NCI-H69 (cell line): ENCODE measurements around the gene SPAG7.

ENCODE experiments used
- DNase-seq: peaks from one replicate; lab custom pipeline; 2025; lab: John Stamatoyannopoulos, UW

The SPAG7 gene

DNA sequence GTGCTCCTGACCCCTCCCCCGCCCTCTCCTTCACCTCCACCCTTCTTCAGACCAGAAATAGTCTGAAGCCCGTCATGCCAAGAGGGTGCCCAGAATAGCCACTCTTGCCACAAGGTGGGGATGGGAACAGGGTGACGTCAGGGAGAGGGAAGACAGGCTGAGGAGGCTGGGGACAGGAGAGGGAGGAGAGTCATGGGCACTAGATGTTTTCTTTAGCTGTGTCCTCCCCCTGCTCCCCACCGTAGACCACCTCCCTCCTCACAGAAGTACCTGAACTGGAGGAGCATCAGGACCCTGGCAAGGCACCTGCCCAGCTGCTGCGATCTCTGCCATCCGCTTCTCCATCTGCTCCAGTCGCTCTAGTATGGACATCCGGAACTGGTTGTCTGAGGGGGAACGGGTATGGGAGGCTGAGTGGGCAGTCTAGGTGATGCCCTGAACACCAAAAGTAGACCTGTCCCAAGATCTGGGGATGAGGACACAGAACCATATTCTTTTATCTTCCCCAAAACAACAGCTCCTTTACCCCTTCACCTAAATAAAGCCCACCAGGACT is 6.6 kb upstream of the SPAG7 start:
- DNase-seq, result no peak

DNA sequence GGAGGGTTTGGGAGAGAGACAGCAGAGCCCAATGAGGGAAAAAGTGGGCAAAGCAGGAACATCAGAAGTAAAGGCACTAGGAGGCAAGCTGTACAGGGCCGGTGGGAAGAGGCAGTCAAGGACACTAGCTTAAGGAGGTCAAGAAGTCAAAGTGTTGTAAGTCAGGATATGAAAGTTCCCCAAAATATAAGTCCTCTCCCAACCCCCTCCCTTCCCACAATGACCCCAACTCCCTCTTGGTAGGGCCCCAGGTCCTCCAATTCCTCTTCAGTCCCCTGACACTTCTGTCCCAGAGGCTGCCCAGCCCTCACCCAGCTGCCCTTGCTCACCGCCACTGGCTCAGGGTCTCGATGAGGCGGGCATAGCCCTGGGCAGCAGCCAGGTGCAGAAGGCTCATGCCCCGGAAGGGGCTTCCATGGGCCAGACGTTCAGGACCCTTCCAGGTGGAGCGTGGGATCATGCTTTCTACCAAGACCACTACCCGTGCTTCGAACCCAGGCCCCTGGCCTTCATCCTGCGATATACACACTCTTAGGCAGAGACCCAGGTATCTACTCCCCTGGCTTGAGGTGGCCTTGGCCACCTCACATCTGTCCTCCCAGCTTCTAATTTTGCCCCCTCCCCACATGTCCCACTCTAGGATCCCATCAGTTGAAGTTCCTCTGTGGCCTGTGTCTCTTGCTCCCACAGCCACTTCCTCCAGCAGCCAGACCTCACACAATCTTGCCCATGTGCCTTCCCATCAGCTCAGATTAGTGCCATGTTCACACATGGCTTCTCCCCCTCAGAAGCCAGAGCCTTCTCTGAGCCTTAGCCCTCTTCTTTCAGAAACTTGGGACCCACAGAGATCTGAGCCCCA is 5.9 kb upstream of the SPAG7 start:
- no peak for DNase-seq

GRCh38 chr17:4972752-4973151 is 5.1 kb upstream of the SPAG7 start:
- no peak for DNase-seq

DNA sequence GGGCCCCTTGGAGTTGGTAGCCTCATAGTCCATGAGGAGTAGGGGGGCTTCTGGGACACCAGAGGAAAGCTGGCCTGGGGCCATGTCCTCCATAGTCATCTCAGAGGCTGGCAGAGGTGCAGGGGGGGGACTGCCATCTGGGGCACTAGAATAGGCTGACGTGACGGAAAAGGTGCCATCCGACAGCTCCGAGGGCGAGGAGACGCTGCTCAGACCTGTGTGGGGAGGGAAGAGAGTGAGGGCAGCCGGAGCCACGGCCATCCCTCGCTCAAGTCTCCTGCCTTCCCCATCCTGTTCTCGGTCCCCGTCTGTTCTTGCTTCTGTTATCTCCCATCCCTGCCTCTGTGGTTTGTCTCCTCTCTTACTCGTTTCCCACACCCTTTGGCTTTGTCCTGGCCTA is 4.7 kb upstream of the SPAG7 start:
- no peak for DNase-seq

- no peak for DNase-seq
These were observed 4.2 kb upstream of the SPAG7 start for GRCh38 chr17:4971826-4972225.

GRCh38 chr17:4970273-4970672 is 2.7 kb upstream of the SPAG7 start:
- DNase-seq, result no peak

DNA sequence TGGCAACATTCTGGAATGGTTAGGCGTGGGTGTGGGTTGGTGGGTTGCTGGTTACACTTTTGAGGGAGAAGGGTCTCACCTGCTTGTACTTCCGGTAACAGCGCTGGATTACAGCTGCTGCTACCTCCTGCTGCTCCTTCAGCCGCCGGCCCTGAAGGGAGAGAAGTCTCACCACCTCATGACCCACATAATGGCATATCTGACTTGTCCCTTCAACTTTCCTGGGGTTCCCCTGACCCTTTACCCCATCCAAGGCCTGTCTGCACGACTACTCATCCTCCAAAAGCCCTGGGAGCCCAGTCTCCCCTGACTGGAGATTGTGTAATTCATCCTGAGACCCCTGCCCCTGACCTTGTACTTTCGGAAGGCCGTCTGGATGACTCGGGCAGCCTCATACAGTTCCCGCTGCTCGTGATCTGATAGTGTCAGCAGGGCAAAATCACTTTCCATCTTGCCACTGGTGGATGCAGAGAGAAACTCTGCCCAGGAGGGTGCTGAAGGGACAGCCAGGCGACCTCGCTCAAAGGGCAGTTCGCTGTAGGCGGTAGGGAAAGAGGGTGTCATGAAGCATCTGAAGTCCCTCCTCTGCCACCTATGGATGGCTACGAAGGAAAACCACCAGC is 2.0 kb upstream of the SPAG7 start:
- no peak for DNase-seq

GRCh38 chr17:4969047-4969550 is 1.5 kb upstream of the SPAG7 start:
- DNase-seq, result no peak

DNA sequence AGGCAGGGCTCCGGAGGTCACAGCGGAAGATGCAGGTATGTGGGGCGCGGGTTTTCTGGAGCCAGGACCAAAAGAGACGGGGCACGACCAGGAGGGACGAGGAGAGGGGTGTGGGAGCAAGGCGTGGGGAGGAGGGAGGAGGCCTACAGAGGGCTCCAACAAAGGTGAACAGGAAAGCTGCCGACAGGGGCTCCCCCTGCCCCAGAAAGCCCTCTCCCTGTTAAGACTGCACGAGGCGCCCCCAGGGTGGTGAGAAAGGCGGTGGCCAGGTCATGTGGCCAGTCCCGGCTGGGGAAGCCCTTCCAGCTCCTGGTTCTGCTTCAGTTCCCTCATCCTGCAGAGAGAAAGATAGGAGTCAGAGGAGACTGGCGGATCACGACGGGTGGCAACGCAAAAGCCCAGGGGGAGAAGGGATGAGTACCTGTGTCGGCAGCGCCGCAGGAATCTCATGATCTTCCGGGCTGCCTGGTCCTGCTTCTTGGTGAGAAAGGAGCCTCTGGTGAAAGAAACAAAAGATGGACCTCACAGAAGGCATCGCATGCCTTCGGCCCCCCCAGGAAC is 949 bp upstream of the SPAG7 start:
- peak; percentile 14 for DNase-seq

- DNase-seq, result peak; percentile 97
These were observed 626 bp downstream of the SPAG7 start for GRCh38 chr17:4966844-4967538.

DNA sequence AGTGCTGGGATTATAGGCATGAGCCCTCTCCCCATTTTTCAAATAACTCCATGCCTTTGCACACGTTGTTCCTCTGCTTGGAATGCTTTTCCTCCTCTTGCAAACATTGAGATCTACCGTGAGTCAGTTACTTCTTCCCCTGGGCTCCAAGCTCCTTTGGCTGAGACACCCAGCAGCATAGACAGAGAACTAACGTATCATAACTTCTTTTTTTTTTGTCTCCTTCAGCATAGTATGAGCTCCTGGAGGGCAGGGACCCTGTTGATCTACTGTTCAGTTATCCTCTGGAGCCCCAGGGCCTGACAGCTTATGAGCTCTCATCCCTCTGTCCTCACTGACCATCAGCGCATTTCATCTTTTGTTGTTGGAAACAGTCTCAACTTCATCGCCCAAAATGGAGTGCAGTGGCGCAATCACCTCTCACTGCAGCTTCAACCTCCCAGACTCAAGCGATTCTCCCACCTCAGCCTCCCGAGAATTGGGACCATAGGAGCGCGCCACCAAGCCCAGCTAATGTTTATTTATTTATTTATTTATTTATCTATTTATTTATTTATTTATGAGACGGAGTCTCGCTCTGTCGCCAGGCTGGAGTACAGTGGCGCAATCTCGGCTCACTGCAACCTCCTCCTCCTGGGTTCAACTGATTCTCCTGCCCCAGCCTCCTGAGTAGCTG is 2.2 kb downstream of the SPAG7 start:
- no peak for DNase-seq

DNA sequence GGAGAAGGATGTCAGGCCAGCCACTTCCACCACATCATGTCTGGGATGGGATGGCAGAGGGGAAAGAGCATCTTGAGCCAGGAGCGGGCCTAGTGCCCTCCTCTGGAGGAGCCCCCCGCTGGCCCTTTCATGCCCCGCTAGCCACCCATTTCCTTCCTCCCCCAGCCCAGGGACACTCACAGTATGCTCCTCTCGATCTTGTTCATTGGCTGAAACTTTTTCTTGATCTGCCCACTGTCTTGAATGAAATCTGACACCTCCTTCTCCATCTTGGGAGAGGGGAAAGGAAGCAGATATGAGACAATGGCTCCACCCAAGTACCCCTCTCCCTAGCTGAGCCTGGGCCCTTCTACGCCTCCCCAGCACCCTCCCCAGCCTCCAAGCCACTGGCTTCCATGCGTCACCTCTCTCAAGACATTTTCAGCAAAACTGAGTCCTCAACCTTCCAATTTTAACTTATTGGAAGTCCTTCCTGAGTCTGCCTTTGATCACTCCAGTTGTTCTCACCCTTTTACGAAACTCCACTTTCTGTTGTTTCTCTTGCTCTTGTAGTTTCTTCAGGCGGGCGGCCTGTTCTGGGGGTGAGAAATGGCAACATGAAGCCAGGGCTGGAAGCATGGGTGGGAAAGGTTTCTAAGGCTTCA is 7.2 kb downstream of the SPAG7 start:
- DNase-seq, result no peak

GRCh38 chr17:4959261-4959965 is 8.2 kb downstream of the SPAG7 start:
- no peak for DNase-seq

GRCh38 chr17:4958102-4958501 is 9.5 kb downstream of the SPAG7 start:
- DNase-seq, result no peak

DNA sequence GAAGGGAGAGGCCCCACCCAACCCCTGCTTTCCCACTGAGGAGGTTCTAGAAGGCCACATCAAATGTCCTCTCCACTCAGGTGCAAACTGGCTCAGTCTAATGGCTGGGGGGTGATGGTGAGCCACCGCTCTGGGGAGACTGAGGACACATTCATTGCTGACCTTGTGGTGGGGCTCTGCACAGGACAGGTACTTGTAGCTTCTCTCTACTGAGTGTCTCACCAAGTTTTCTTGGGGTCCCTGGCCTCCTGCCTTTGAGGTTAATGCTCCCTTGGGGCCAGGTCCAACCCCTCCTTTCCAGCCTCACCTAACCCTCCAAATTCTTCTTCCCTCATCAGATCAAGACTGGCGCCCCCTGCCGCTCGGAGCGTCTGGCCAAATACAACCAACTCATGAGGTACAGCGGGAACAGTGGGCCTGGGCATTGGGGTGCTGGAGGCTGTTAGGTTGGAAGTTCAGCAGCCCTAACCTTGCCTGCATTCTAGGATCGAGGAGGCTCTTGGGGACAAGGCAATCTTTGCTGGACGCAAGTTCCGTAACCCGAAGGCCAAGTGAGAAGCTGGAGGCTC is 11.0 kb downstream of the SPAG7 start:
- no peak for DNase-seq

GRCh38 chr17:4955091-4955490 is 12.5 kb downstream of the SPAG7 start:
- DNase-seq, result no peak

DNA sequence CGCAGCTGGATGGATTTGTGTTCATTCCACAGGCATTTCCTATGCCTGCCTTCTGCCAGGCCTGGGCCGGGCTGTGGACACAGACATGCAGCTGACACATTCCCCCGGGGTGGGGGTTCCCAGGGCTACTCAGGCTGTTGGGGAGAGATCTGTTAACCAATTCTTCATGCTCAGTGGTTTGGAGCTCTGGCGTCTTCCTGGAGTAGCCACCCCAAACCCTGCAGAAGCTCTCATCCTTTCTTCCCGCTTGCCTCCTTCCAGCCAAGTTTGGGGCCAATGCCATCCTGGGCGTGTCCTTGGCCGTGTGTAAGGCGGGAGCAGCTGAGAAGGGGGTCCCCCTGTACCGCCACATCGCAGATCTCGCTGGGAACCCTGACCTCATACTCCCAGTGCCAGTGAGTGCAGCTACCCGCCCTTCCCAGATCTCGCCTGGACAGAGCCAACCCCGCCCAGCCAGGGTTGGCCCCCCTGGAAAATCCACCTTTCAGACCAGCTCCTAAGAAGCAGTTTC is 14.1 kb downstream of the SPAG7 start:
- DNase-seq, result no peak

- DNase-seq, result no peak
These were observed 16.1 kb downstream of the SPAG7 start for GRCh38 chr17:4951486-4951885.

DNA sequence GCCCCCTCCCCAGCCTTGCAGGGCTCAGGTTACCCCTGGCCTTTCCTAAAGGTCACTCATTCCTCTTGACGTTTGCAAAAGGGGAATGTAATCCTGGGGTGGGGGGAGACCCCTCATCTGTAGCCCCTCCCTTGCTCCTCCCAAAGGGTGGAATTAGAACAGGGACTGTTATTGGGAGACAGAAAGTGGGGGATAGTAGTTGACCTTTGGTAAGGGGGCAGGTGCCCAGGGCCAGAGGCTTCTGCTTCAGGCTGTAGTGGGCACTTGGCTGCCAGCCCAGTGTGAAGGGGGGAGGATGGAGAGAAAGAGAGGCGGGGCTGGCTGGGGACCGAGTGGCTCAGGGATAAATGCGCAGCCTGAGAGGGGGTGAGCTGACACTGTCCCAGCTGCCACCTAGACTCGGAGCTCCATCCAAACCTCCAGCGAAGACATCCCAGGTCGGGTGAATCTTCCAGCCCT is 16.8 kb downstream of the SPAG7 start, which contains the start of gene ENO3:
TSS of gene ENO3 (plus strand) at position 374 of the 459 bp plus-strand sequence. CDS start 711 bp downstream, outside the sequence.
- peak; percentile 28 for DNase-seq
